IMR-90 (cell line): Measurements from ENCODE around the gene LDHB. TPM values are rescaled to one million over a fixed set of nuclear protein-coding genes. Genes with fewer than 3 reads are reported as not detected.

Experiments used
- ATAC-seq: fragments of 200-7000 bp; cut with Tn5 transposase; 2 replicates; pipeline ENCODE4 v1.9.1; 2020; ENCODE audit warnings: low read depth, mild to moderate bottlenecking, moderate library complexity
- BruUV-seq: library from RNA; stranded (reverse); fragments of 400-500 nt; replicated peaks from 2 replicates; lab custom pipeline; 2021; lab: Mats Ljungman, UMichigan
- CTCF ChIA-PET: fragments of 300-600 bp; formaldehyde crosslinking; extraction: SDS; loops from one replicate; lab custom pipeline; 2021; ENCODE audit warnings: antibody characterized with exemption; lab: Yijun Ruan, JAX
- POLR2A ChIA-PET: fragments of 300-600 bp; sonication (Branson Sonifier 250); formaldehyde crosslinking; loops from one replicate; lab custom pipeline; 2022; ENCODE audit warnings: antibody characterized with exemption; ENCODE audit not compliant: unreplicated experiment; lab: Charles Lee
- DNase-seq: peaks from one replicate; pipeline ENCODE4 v3.0.0; 2013
- H2AFZ ChIP-seq: replicated peaks from 2 replicates; pipeline ENCODE3; 2013; ENCODE audit warnings: low read length, mild to moderate bottlenecking; ENCODE audit not compliant: poor library complexity
- H2AK5ac ChIP-seq: 2 replicates; pipeline ENCODE4 v1.6.1; 2013; ENCODE audit warnings: low read depth, low read length, inconsistent platforms
- H2AK9ac ChIP-seq: replicated peaks from 2 replicates; pipeline ENCODE3; 2013; ENCODE audit warnings: mild to moderate bottlenecking, low read depth, low read length, moderate library complexity; ENCODE audit not compliant: poor library complexity
- H2BK120ac ChIP-seq: 2 replicates; pipeline ENCODE4 v1.6.1; 2013; ENCODE audit warnings: low read depth, low read length, inconsistent platforms
- H2BK15ac ChIP-seq: 3 replicates; pipeline ENCODE4 v1.6.1; 2013; ENCODE audit warnings: low read depth, low read length, inconsistent platforms
- H2BK20ac ChIP-seq: 2 replicates; pipeline ENCODE4 v1.6.1; 2013; ENCODE audit warnings: low read depth, mild to moderate bottlenecking, inconsistent platforms, low read length, moderate library complexity
- H2BK5ac ChIP-seq: 2 replicates; pipeline ENCODE4 v1.6.1; 2013; ENCODE audit warnings: mild to moderate bottlenecking, low read depth, low read length, inconsistent platforms; ENCODE audit not compliant: poor library complexity, severe bottlenecking
- H3K14ac ChIP-seq: replicated peaks from 2 replicates; pipeline ENCODE4 v1.6.1; 2013; ENCODE audit warnings: low read depth, low read length, inconsistent platforms
- H3K18ac ChIP-seq: 2 replicates; pipeline ENCODE4 v1.6.1; 2013; ENCODE audit warnings: low read depth, low read length, control low read depth
- H3K23ac ChIP-seq: 2 replicates; pipeline ENCODE4 v1.6.1; 2013; ENCODE audit warnings: low read depth, low read length, inconsistent platforms
- H3K27ac ChIP-seq: 2 replicates; pipeline ENCODE4 v1.5.1; 2013; ENCODE audit warnings: mild to moderate bottlenecking, control low read depth, low read length; ENCODE audit not compliant: insufficient read depth
- H3K27me3 ChIP-seq: 2 replicates; pipeline ENCODE4 v1.6.1; 2013; ENCODE audit warnings: low read length; ENCODE audit not compliant: control insufficient read depth, insufficient read depth
- H3K36me3 ChIP-seq: 2 replicates; pipeline ENCODE4 v1.6.1; 2013; ENCODE audit warnings: low read length, mixed read lengths; ENCODE audit not compliant: control insufficient read depth, insufficient read depth
- H3K4ac ChIP-seq: 2 replicates; pipeline ENCODE4 v1.6.1; 2013; ENCODE audit warnings: low read depth, low read length, inconsistent platforms
- H3K4me1 ChIP-seq: 2 replicates; pipeline ENCODE4 v1.6.1; 2013; ENCODE audit warnings: low read length, mixed read lengths; ENCODE audit not compliant: control insufficient read depth, insufficient read depth
- H3K4me2 ChIP-seq: 2 replicates; pipeline ENCODE4 v1.6.1; 2013; ENCODE audit warnings: low read depth, mild to moderate bottlenecking, control low read depth, low read length, moderate library complexity
- H3K4me3 ChIP-seq: 2 replicates; pipeline ENCODE4 v1.5.1; 2013; ENCODE audit warnings: low read depth, mild to moderate bottlenecking, control low read depth, low read length, moderate library complexity; ENCODE audit not compliant: insufficient read depth
- H3K56ac ChIP-seq: 2 replicates; pipeline ENCODE4 v1.6.1; 2013; ENCODE audit warnings: low read length, inconsistent platforms; ENCODE audit not compliant: insufficient read depth; ENCODE audit errors: extremely low read depth
- H3K79me1 ChIP-seq, 2 experiments: 2 replicates each; pipeline ENCODE4 v1.6.1; 2013; ENCODE audit warnings: low read length in 2 of 2, inconsistent platforms in 1 of 2, low read depth in 1 of 2
- H3K9ac ChIP-seq: 2 replicates; pipeline ENCODE4 v1.6.1; 2013; ENCODE audit warnings: low read depth, low read length, control low read depth
- H3K9me1 ChIP-seq: 2 replicates; pipeline ENCODE4 v1.6.1; 2013; ENCODE audit warnings: low read length, inconsistent platforms; ENCODE audit not compliant: insufficient read depth
- H3K9me3 ChIP-seq: 2 replicates; pipeline ENCODE4 v1.6.1; 2013; ENCODE audit warnings: low read length; ENCODE audit not compliant: control insufficient read depth, insufficient read depth
- H4K20me1 ChIP-seq: 2 replicates; pipeline ENCODE4 v1.6.1; 2013; ENCODE audit warnings: low read length, inconsistent platforms; ENCODE audit not compliant: insufficient read depth
- H4K5ac ChIP-seq: 2 replicates; pipeline ENCODE4 v1.6.1; 2013; ENCODE audit warnings: mild to moderate bottlenecking, low read depth, low read length, control low read depth
- H4K8ac ChIP-seq, 2 experiments: 2 replicates each; pipeline ENCODE4 v1.6.1; 2013; ENCODE audit warnings: low read depth in 2 of 2, low read length in 2 of 2, control low read depth in 1 of 2, inconsistent platforms in 1 of 2
- H4K91ac ChIP-seq: 2 replicates; pipeline ENCODE4 v1.6.1; 2013; ENCODE audit warnings: low read depth, low read length, inconsistent platforms; ENCODE audit not compliant: insufficient read depth
- CEBPB ChIP-seq: IDR thresholded peaks from 2 replicates; pipeline ENCODE4 v1.6.1; 2012; ENCODE audit warnings: low read depth, low read length, improper control_type of control experiment
- CHD1 ChIP-seq: IDR thresholded peaks from 2 replicates; pipeline ENCODE4 v1.6.1; 2012; ENCODE audit warnings: low read depth, low read length, improper control_type of control experiment
- CTCF ChIP-seq: conservative IDR thresholded peaks from 2 replicates; pipeline ENCODE4 v1.5.1; 2012; ENCODE audit warnings: mild to moderate bottlenecking, low read depth, low read length, improper control_type of control experiment
- FOS ChIP-seq: fragments of 150-350 bp; IDR thresholded peaks from 2 replicates; pipeline ENCODE4 v1.6.1; 2016; ENCODE audit warnings: low read depth, low read length
- MAFK ChIP-seq: IDR thresholded peaks from 2 replicates; pipeline ENCODE4 v1.6.1; 2012; ENCODE audit warnings: low read depth, low read length, improper control_type of control experiment
- MAZ ChIP-seq: IDR thresholded peaks from 2 replicates; pipeline ENCODE4 v1.6.1; 2012; ENCODE audit warnings: low read depth, mild to moderate bottlenecking, low read length, improper control_type of control experiment, moderate library complexity, borderline replicate concordance
- MXI1 ChIP-seq: IDR thresholded peaks from 2 replicates; pipeline ENCODE4 v1.6.1; 2012; ENCODE audit warnings: low read depth, mild to moderate bottlenecking, low read length, moderate library complexity, borderline replicate concordance
- RAD21 ChIP-seq: IDR thresholded peaks from 2 replicates; pipeline ENCODE4 v1.6.1; 2012; ENCODE audit warnings: low read length, improper control_type of control experiment
- RCOR1 ChIP-seq: IDR thresholded peaks from 2 replicates; pipeline ENCODE4 v1.6.1; 2012; ENCODE audit warnings: mild to moderate bottlenecking, low read length, improper control_type of control experiment; ENCODE audit not compliant: insufficient replicate concordance
- RFX5 ChIP-seq: IDR thresholded peaks from 2 replicates; pipeline ENCODE4 v1.8.0; 2012; ENCODE audit warnings: low read depth, mild to moderate bottlenecking, low read length, moderate library complexity
- SMC3 ChIP-seq: fragments of 150-350 bp; IDR thresholded peaks from 2 replicates; pipeline ENCODE4 v1.6.1; 2016; ENCODE audit warnings: low read depth, mild to moderate bottlenecking, antibody characterized with exemption, low read length, moderate library complexity
- WGBS, 2 experiments: methylation state at CpG; one replicate each; pipeline versions ENCODE4 v1.1.5 to v1.1.7; 2013; ENCODE audit warnings: missing lambda C conversion rate in 2 of 2; ENCODE audit not compliant: insufficient read length in 1 of 2; ENCODE audit errors: extremely low coverage in 2 of 2; 5-methylcytosine and 5-hydroxymethylcytosine counted together
- dilution Hi-C: fragments of 300-500 bp; cut with HindIII; formaldehyde crosslinking; loops from one replicate; pipeline ENCODE4 v1.14.3; 2018; ENCODE audit warnings: low sequenced_read_pairs; ENCODE audit not compliant: unreplicated experiment
- in situ Hi-C: fragments of 300-500 bp; cut with MboI; formaldehyde crosslinking; loops from 3 replicates; pipeline ENCODE4 v1.14.3; 2019; ENCODE audit warnings: low sequenced_read_pairs, inconsistent platforms, mixed read lengths
- intact Hi-C: fragments of 100-400 bp; cut with micrococcal nuclease; formaldehyde crosslinking; loops from 2 replicates; pipeline ENCODE4 v1.10.0; 2022
- polyA plus RNA-seq, 3 experiments: library from polyadenylated mRNA; depleted of rRNA; stranded (reverse); fragments of >200 nt; gene quantifications; 2 replicates each; pipeline ENCODE4 v1.2.3, GENCODE V29; 2012; ENCODE audit warnings: low replicate concordance in 1 of 3
- total RNA-seq: library from RNA; depleted of rRNA; stranded (reverse); fragments of >200 nt; gene quantifications from 2 replicates; pipeline ENCODE4 v1.2.3, GENCODE V29; 2012

LDHB gene
- total and polyA plus RNA-seq, 2 of the 4 experiments (the other 2 are of a cell fraction) = 623 to 630 TPM

- in situ Hi-C loops = loop anchor here (10.0 to 25.0 kb wide), 2 partner anchors 74 to 758 kb away; partner anchors contain the start of gene GYS2
- Histone ChIP-seq H3K4ac (no peak overlapping the region), H3K4me1 (no peaks in the 10 kb centered on the region), H4K5ac (no peak overlapping the region), H4K20me1 (no peaks in the 10 kb centered on the region), H2AK5ac (no peak overlapping the region), H2AFZ (no peak overlapping the region), H3K9me1 (no peaks in the 10 kb centered on the region), H3K4me2 (no peak overlapping the region), H2AK9ac (no peak overlapping the region), H3K14ac (no peak overlapping the region), H3K27me3 (peaks cover 13% of the 10 kb centered on the region), H4K8ac (no peak overlapping the region), H4K91ac (no peak overlapping the region), H3K79me1 (no peaks in the 10 kb centered on the region), H3K18ac (no peak overlapping the region), H3K23ac (no peak overlapping the region), H2BK15ac (no peak overlapping the region), H3K4me3 (no peak overlapping the region), H2BK120ac (no peak overlapping the region), H3K9me3 (no peaks in the 10 kb centered on the region), H3K9ac (no peak overlapping the region), H2BK5ac (no peak overlapping the region), H2BK20ac (no peak overlapping the region), H3K27ac (no peak overlapping the region), H3K56ac (no peak overlapping the region), H3K36me3 (no peaks in the 10 kb centered on the region)
- POLR2A ChIA-PET = no interaction called here
- CTCF ChIA-PET = no interaction called here
- dilution Hi-C loops = no loop called here
- no peak for DNase-seq
- no peak for TF ChIP-seq RFX5
- no peak for TF ChIP-seq MAZ
- no peak for TF ChIP-seq CTCF
- TF ChIP-seq MXI1 = no peak
- TF ChIP-seq MAFK = no peak
- no peak for TF ChIP-seq RCOR1
- TF ChIP-seq CHD1 = no peak
- TF ChIP-seq RAD21 = no peak
- TF ChIP-seq FOS = no peak
- no peak for TF ChIP-seq CEBPB
- no peak for TF ChIP-seq SMC3
- no TSS peak for BruUV-seq
- intact Hi-C loops = no loop called here
- WGBS, 2 experiments = no CpG with 5 or more reads among the region's 1 CpG
- ATAC-seq = no peak
Measured at GRCh38 chr12:21678959-21679358, 21.3 kb upstream of the LDHB start.
